Activated CD4-positive, alpha-beta memory T cell treated with anti-CD3 and anti-CD28 coated beads for 36 hours (primary cell): ENCODE results near the gene TNS3. TPM values are rescaled to one million over a fixed set of nuclear protein-coding genes. Genes with fewer than 3 reads are reported as not detected.

Experiments
- CTCF ChIA-PET: fragments of 350-600 bp; sonication (Branson Sonifier 250); formaldehyde crosslinking; loops from one replicate; lab custom pipeline; 2021; ENCODE audit warnings: antibody characterized with exemption, inconsistent platforms; lab: Charles Lee
- POLR2A ChIA-PET: fragments of 350-600 bp; sonication (Branson Sonifier 250); formaldehyde crosslinking; loops from one replicate; lab custom pipeline; 2021; ENCODE audit warnings: antibody characterized with exemption; lab: Charles Lee
- DNase-seq: peaks from one replicate; pipeline ENCODE4 v3.0.0-alpha.2; 2020
- H3K27ac Mint-ChIP-seq: one replicate; pipeline ENCODE4 v1.8.0; 2021; ENCODE audit warnings: mixed read lengths
- H3K27me3 Mint-ChIP-seq: one replicate; pipeline ENCODE4 v1.8.0; 2021; ENCODE audit warnings: mixed read lengths
- H3K36me3 Mint-ChIP-seq: one replicate; pipeline ENCODE4 v1.8.0; 2021; ENCODE audit warnings: mixed read lengths
- H3K4me1 Mint-ChIP-seq: one replicate; pipeline ENCODE4 v1.8.0; 2021; ENCODE audit warnings: low read depth, mixed read lengths
- H3K4me3 Mint-ChIP-seq: one replicate; pipeline ENCODE4 v1.8.0; 2021; ENCODE audit warnings: mild to moderate bottlenecking, mixed read lengths
- H3K9me3 Mint-ChIP-seq: one replicate; pipeline ENCODE4 v1.8.0; 2021; ENCODE audit warnings: mixed read lengths
- intact Hi-C: fragments of 100-400 bp; cut with micrococcal nuclease; formaldehyde crosslinking; loops from one replicate; pipeline ENCODE4 v1.15.1; 2023
- total RNA-seq, 2 experiments: library from RNA; stranded (reverse); gene quantifications; one replicate each; pipeline ENCODE4 v1.2.3, GENCODE V29; 2021

Gene TNS3
- total RNA-seq, 2 experiments from 2014 or later = 0.15 to 0.31 TPM

- ChIA-PET POLR2A (no interaction called here), CTCF (no interaction called here)
- Mint-ChIP-seq H3K9me3 (no peaks in the 10 kb centered on the region), H3K4me1 (no peaks in the 10 kb centered on the region), H3K27ac (no peak overlapping the region), H3K36me3 (no peaks in the 10 kb centered on the region), H3K4me3 (no peak overlapping the region), H3K27me3 (no peaks in the 10 kb centered on the region)
- intact Hi-C loops = no loop called here
- no peak for DNase-seq
Observed at GRCh38 chr7:47513741-47514241, 68.1 kb downstream of the TNS3 start.

- CTCF ChIA-PET = no interaction called here
- no peaks in the 10 kb centered on the region for H3K4me1 Mint-ChIP-seq
- H3K27me3 Mint-ChIP-seq = no peaks in the 10 kb centered on the region
Observed at GRCh38 chr7:47512481-47513176, 69.3 kb downstream of the TNS3 start.

GRCh38 chr7:47511699-47512370 lies 70.1 kb downstream of the TNS3 start:
- no peak for DNase-seq
- intact Hi-C loops = no loop called here
- no peaks in the 10 kb centered on the region for H3K36me3 Mint-ChIP-seq
- CTCF ChIA-PET = no interaction called here
- POLR2A ChIA-PET = no interaction called here
- H3K27ac Mint-ChIP-seq = no peak overlapping the region
- H3K4me3 Mint-ChIP-seq = no peak overlapping the region
- H3K4me1 Mint-ChIP-seq = no peaks in the 10 kb centered on the region
- no peaks in the 10 kb centered on the region for H3K27me3 Mint-ChIP-seq
- H3K9me3 Mint-ChIP-seq = no peaks in the 10 kb centered on the region

More at GRCh38 chr7:47512481-47513176, 69.3 kb downstream of the TNS3 start:
- H3K27ac Mint-ChIP-seq = no peak overlapping the region
- no peak overlapping the region for H3K4me3 Mint-ChIP-seq
- H3K36me3 Mint-ChIP-seq = no peaks in the 10 kb centered on the region
- H3K9me3 Mint-ChIP-seq = no peaks in the 10 kb centered on the region
- POLR2A ChIA-PET = no interaction called here
- no peak for DNase-seq
- intact Hi-C loops = no loop called here

GRCh38 chr7:47510786-47511185 lies 71.1 kb downstream of the TNS3 start:
- DNase-seq = no peak
- H3K9me3 Mint-ChIP-seq = no peaks in the 10 kb centered on the region
- ChIA-PET CTCF (no interaction called here), POLR2A (no interaction called here)
- no peak overlapping the region for H3K4me3 Mint-ChIP-seq
- H3K4me1 Mint-ChIP-seq = no peaks in the 10 kb centered on the region
- H3K27me3 Mint-ChIP-seq = no peaks in the 10 kb centered on the region
- intact Hi-C loops = no loop called here
- H3K36me3 Mint-ChIP-seq = no peaks in the 10 kb centered on the region
- H3K27ac Mint-ChIP-seq = no peak overlapping the region

GRCh38 chr7:47510192-47510591 lies 71.7 kb downstream of the TNS3 start:
- DNase-seq = no peak
- Mint-ChIP-seq H3K36me3 (no peaks in the 10 kb centered on the region), H3K27me3 (no peaks in the 10 kb centered on the region), H3K9me3 (no peaks in the 10 kb centered on the region), H3K27ac (no peak overlapping the region), H3K4me3 (no peak overlapping the region), H3K4me1 (no peaks in the 10 kb centered on the region)
- intact Hi-C loops = no loop called here
- CTCF ChIA-PET = no interaction called here
- POLR2A ChIA-PET = no interaction called here

- H3K4me3 Mint-ChIP-seq = no peak overlapping the region
- DNase-seq = no peak
- no peak overlapping the region for H3K27ac Mint-ChIP-seq
- intact Hi-C loops = no loop called here
- POLR2A ChIA-PET = no interaction called here
- no peaks in the 10 kb centered on the region for H3K27me3 Mint-ChIP-seq
- no peaks in the 10 kb centered on the region for H3K9me3 Mint-ChIP-seq
- CTCF ChIA-PET = no interaction called here
- no peaks in the 10 kb centered on the region for H3K36me3 Mint-ChIP-seq
- no peaks in the 10 kb centered on the region for H3K4me1 Mint-ChIP-seq
Observed at GRCh38 chr7:47509571-47509970, 72.3 kb downstream of the TNS3 start.

- ChIA-PET POLR2A (no interaction called here), CTCF (no interaction called here)
- Mint-ChIP-seq H3K27me3 (no peaks in the 10 kb centered on the region), H3K36me3 (no peaks in the 10 kb centered on the region), H3K4me3 (no peak overlapping the region), H3K27ac (no peak overlapping the region), H3K9me3 (no peaks in the 10 kb centered on the region), H3K4me1 (no peaks in the 10 kb centered on the region)
- no peak for DNase-seq
- intact Hi-C loops = no loop called here
Observed at GRCh38 chr7:47508389-47509380, 73.2 kb downstream of the TNS3 start.

- no peak for DNase-seq
- Mint-ChIP-seq H3K4me3 (no peak overlapping the region), H3K27ac (no peak overlapping the region), H3K4me1 (no peaks in the 10 kb centered on the region), H3K36me3 (no peaks in the 10 kb centered on the region), H3K27me3 (no peaks in the 10 kb centered on the region), H3K9me3 (no peaks in the 10 kb centered on the region)
- intact Hi-C loops = no loop called here
- ChIA-PET CTCF (no interaction called here), POLR2A (no interaction called here)
Observed at GRCh38 chr7:47507522-47507921, 74.4 kb downstream of the TNS3 start.

GRCh38 chr7:47506382-47507339 lies 75.2 kb downstream of the TNS3 start:
- Mint-ChIP-seq H3K36me3 (no peaks in the 10 kb centered on the region), H3K27me3 (no peaks in the 10 kb centered on the region), H3K9me3 (no peaks in the 10 kb centered on the region), H3K27ac (no peak overlapping the region), H3K4me1 (no peaks in the 10 kb centered on the region), H3K4me3 (no peak overlapping the region)
- DNase-seq = no peak
- intact Hi-C loops = no loop called here
- CTCF ChIA-PET = no interaction called here
- POLR2A ChIA-PET = no interaction called here

GRCh38 chr7:47505312-47506007 lies 76.5 kb downstream of the TNS3 start:
- DNase-seq = no peak
- H3K4me3 Mint-ChIP-seq = no peak overlapping the region
- H3K27ac Mint-ChIP-seq = no peak overlapping the region
- intact Hi-C loops = no loop called here
- no peaks in the 10 kb centered on the region for H3K4me1 Mint-ChIP-seq
- H3K27me3 Mint-ChIP-seq = no peaks in the 10 kb centered on the region
- no peaks in the 10 kb centered on the region for H3K36me3 Mint-ChIP-seq
- POLR2A ChIA-PET = no interaction called here
- H3K9me3 Mint-ChIP-seq = no peaks in the 10 kb centered on the region
- CTCF ChIA-PET = no interaction called here
